Psoas muscle (tissue), 8 donors: Measurements from ENCODE around the gene CBFA2T3. TPM values are rescaled to one million over a fixed set of nuclear protein-coding genes. Genes with fewer than 3 reads are reported as not detected.

ENCODE experiments used
- ATAC-seq, 4 donors: fragments of 200-7000 bp; cut with Tn5 transposase; one replicate each; pipeline ENCODE4 v1.9.1; 2020; ENCODE audit warnings: moderate library complexity in 3 of 4, mild to moderate bottlenecking in 2 of 4
- DNase-seq, 2 donors: peaks; one replicate each; pipeline ENCODE4 v3.0.0-alpha.2; 2020
- H3K27ac ChIP-seq: fragments of 200-600 bp; one replicate; pipeline ENCODE4 v1.8.0; 2022
- H3K27me3 ChIP-seq, 3 donors: fragments of 200-600 bp in 1 of 3; one replicate each; pipeline versions ENCODE4 v1.6.1 to v1.8.0; 2013 to 2022; ENCODE audit warnings: low read length in 2 of 3, mild to moderate bottlenecking in 2 of 3, moderate library complexity in 1 of 3; ENCODE audit not compliant: insufficient read depth in 3 of 3
- H3K36me3 ChIP-seq, 2 donors: fragments of 200-600 bp in 1 of 2; one replicate each; pipeline versions ENCODE4 v1.6.1 to v1.8.0; 2013 to 2022; ENCODE audit warnings: low read depth in 1 of 2, mild to moderate bottlenecking in 1 of 2, moderate library complexity in 1 of 2; ENCODE audit not compliant: insufficient read depth in 1 of 2
- H3K4me1 ChIP-seq: fragments of 200-600 bp; one replicate; pipeline ENCODE4 v1.8.0; 2022
- H3K4me3 ChIP-seq: fragments of 200-600 bp; one replicate; pipeline ENCODE4 v1.8.0; 2022; ENCODE audit warnings: mild to moderate bottlenecking
- H3K9me3 ChIP-seq: fragments of 200-600 bp; one replicate; pipeline ENCODE4 v1.8.0; 2022
- CTCF ChIP-seq: fragments of 200-600 bp; IDR thresholded peaks from one replicate; pipeline ENCODE4 v1.8.0; 2022; ENCODE audit warnings: antibody characterized with exemption
- WGBS, 3 donors: extraction: QIAGEN DNeasy Blood & Tissue Kit; methylation state at CpG; one replicate each; pipeline versions ENCODE4 v1.1.6 to v1.1.7; 2013; 5-methylcytosine and 5-hydroxymethylcytosine counted together
- intact Hi-C, 2 donors: fragments of 100-400 bp; cut with DNase I; formaldehyde crosslinking; loops; one replicate each; pipeline versions ENCODE4 v1.11.0 to v1.14.2; 2022
- polyA plus RNA-seq, 3 donors: library from polyadenylated mRNA; stranded (reverse); fragments of 200-250 nt; gene quantifications; one replicate each; pipeline ENCODE4 v1.2.3, GENCODE V29; 2013
- total RNA-seq, 4 donors: library from RNA; stranded (reverse); fragmentation: NEBNext Ultra II Directional in 2 of 4; extraction: Animal tissue kit (Norgen Biotek cat#: 25700) in 2 of 4; gene quantifications; one replicate each; pipeline versions ENCODE4 v1.2.1 to v1.2.4, GENCODE V29; 2021 to 2023
- donor health status: healthy with polysubstance abuse.
- donor health status: DM: no; HTN: no; CAD: no; lungs with moderate emphysema.
- donor health status: Bipolar disorder and iron deficiency.
- donor health status: healthy.
- donor health status: DM: yes; HTN: yes; CAD: no.
- donor health status: DM: no; HTN: no; CAD: no.
- donor health status: DM: no; HTN: no; CAD: no.
- donor health status: DM: yes; HTN: yes; CAD: no.

CBFA2T3 gene
- total and polyA plus RNA-seq, 7 donors: 2.6 to 15.0 (median 6.0) TPM

- Histone ChIP-seq H3K36me3 (peaks cover 0 to 30% of the 10 kb centered on the region in 2 donors), H3K4me1 (no peaks in the 10 kb centered on the region), H3K27ac (no peak overlapping the region), H3K4me3 (no peak overlapping the region), H3K9me3 (no peaks in the 10 kb centered on the region), H3K27me3 (no peaks in the 10 kb centered on the region)
- intact Hi-C loops: no loop called here
- 85 to 88% (median 87%) methylated on average over 12 to 14 of the region's 14 CpGs for WGBS, 3 donors
- TF ChIP-seq CTCF: no peak
- no peak for ATAC-seq
- DNase-seq: no peak
Observed at GRCh38 chr16:88865310-88865709, 111.7 kb downstream of the CBFA2T3 start.

DNA sequence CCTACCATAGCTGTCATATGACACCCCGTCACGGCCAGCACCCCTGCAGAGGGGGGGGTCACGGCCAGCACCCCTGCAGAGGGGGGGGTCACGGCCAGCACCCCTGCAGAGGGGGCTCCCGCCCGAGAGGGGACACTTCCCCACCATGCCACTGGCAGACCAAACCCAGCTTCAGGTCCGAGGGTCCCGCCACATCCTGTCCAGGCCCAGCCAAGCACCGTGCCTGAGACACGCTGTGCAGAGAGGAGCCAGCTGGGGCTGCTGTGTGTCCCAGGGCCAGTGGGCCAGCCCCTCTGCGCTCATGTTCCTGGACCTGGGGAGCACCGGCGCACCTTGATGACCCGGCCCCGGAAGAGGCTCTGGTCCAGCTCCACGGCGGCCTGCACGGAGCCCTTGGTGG lies 112.5 kb downstream of the CBFA2T3 start:
- no peak overlapping the region for H3K27ac ChIP-seq
- intact Hi-C loops: no loop called here
- no peaks in the 10 kb centered on the region for H3K9me3 ChIP-seq
- H3K36me3 ChIP-seq: peaks cover 0 to 37% of the 10 kb centered on the region in 2 donors
- H3K27me3 ChIP-seq: no peaks in the 10 kb centered on the region
- 76 to 85% (median 79%) methylated on average over 17 to 18 of the region's 18 CpGs for WGBS, 3 donors
- no peak overlapping the region for H3K4me3 ChIP-seq
- DNase-seq (no peak), ATAC-seq (no peak)
- no peaks in the 10 kb centered on the region for H3K4me1 ChIP-seq
- TF ChIP-seq CTCF: no peak

GRCh38 chr16:88864099-88864498 lies 112.9 kb downstream of the CBFA2T3 start:
- intact Hi-C loops: no loop called here
- Histone ChIP-seq H3K9me3 (no peaks in the 10 kb centered on the region), H3K36me3 (peaks cover 0 to 42% of the 10 kb centered on the region in 2 donors), H3K27ac (no peak overlapping the region), H3K4me3 (no peak overlapping the region), H3K27me3 (no peaks in the 10 kb centered on the region), H3K4me1 (no peaks in the 10 kb centered on the region)
- DNase-seq (no peak), ATAC-seq (no peak)
- TF ChIP-seq CTCF: no peak
- 75 to 88% (median 85%) methylated on average over 12 to 15 of the region's 15 CpGs for WGBS, 3 donors

DNA sequence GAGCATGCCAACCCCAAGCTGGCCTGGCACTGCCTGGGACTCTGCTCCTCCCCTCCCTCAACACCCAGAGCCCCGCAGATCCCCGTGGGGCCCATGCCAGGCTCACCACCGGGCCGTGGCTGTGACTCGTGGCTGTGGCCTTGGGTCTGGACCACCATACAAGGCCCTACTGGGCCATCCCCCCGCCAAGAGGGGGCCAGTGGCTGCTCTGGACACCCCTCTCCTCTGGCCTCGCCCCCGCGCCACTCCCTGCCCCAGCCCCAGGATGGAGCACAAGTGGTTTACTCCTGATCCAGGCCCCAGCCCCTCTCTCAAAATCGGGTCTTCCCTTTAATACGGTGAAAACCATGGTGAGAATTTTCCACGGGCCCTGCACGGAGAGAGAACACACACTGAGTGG lies 113.6 kb downstream of the CBFA2T3 start:
- Histone ChIP-seq H3K4me3 (no peak overlapping the region), H3K36me3 (peaks cover 0 to 48% of the 10 kb centered on the region in 2 donors), H3K27me3 (no peaks in the 10 kb centered on the region), H3K4me1 (no peaks in the 10 kb centered on the region), H3K9me3 (no peaks in the 10 kb centered on the region), H3K27ac (no peak overlapping the region)
- intact Hi-C loops: no loop called here
- WGBS, 3 donors: 59 to 85% (median 80%) methylated on average over 10 to 13 of the region's 13 CpGs
- no peak for TF ChIP-seq CTCF
- DNase-seq (no peak), ATAC-seq (no peak)

DNA sequence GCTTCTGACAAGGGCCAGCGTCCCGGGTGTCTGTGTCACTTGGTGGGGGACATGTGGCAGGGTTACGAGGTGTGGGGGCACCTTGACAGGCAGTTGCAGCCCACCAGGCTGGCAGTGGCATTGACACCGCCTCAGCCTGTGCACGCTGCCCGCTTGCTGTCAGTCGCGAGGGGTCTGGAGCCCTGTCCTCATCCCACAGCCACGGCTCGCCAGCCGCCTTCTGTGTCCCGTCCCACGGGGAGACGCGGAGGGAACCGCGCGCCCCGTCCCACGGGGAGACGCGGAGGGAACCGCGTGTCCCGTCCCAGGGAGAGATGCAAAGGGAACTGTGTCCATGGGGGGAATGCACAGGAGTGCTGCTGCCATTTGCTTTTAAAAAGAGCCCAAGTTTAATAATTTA lies 114.0 kb downstream of the CBFA2T3 start:
- no peak for DNase-seq
- 88 to 93% (median 91%) methylated on average over 22 to 25 of the region's 25 CpGs for WGBS, 3 donors
- no peak overlapping the region for H3K4me3 ChIP-seq

More for the DNA sequence above, 114.0 kb downstream of the CBFA2T3 start:
- no peaks in the 10 kb centered on the region for H3K9me3 ChIP-seq
- intact Hi-C loops: no loop called here
- H3K4me1 ChIP-seq: peaks cover 5% of the 10 kb centered on the region
- no peaks in the 10 kb centered on the region for H3K27me3 ChIP-seq
- peaks cover 0 to 48% of the 10 kb centered on the region in 2 donors for H3K36me3 ChIP-seq
- no peak for ATAC-seq
- H3K27ac ChIP-seq: no peak overlapping the region
- TF ChIP-seq CTCF: no peak
